DMS53 treated with DMSO at 0.1 percent for 48 hours (cell line): Measurements from ENCODE around the gene SBNO2.
"Not testable (repeated sequence)": the region's sequence is repeated elsewhere in the genome, so short reads cannot be mapped to it uniquely, and the experiment has no call there.

Source experiments
- DNase-seq: peaks from one replicate; lab custom pipeline; 2025; ENCODE audit not compliant: unreplicated experiment; lab: John Stamatoyannopoulos, UW

The SBNO2 gene

GRCh38 chr19:1139126-1139525, 34.9 kb downstream of the SBNO2 start:
- no peak for DNase-seq

GRCh38 chr19:1138121-1138520, 35.9 kb downstream of the SBNO2 start:
- DNase-seq = no peak

- no peak for DNase-seq
These were observed 37.3 kb downstream of the SBNO2 start for GRCh38 chr19:1136621-1137317.

- DNase-seq = no peak
These were observed 37.9 kb downstream of the SBNO2 start for GRCh38 chr19:1136201-1136600.

GRCh38 chr19:1135454-1135853, 38.6 kb downstream of the SBNO2 start:
- no peak for DNase-seq

- DNase-seq = no peak
These were observed 39.6 kb downstream of the SBNO2 start for GRCh38 chr19:1134431-1134830.

- DNase-seq = no peak
These were observed 40.6 kb downstream of the SBNO2 start for GRCh38 chr19:1133471-1133929.

GRCh38 chr19:1132552-1133383, 41.3 kb downstream of the SBNO2 start:
- no peak for DNase-seq

GRCh38 chr19:1131718-1132551, 42.1 kb downstream of the SBNO2 start:
- no peak for DNase-seq

- DNase-seq = no peak
These were observed 43.0 kb downstream of the SBNO2 start for GRCh38 chr19:1130771-1131717.

GRCh38 chr19:1129535-1129934, 44.5 kb downstream of the SBNO2 start:
- DNase-seq = no peak

GRCh38 chr19:1129084-1129483, 45.0 kb downstream of the SBNO2 start:
- DNase-seq = not testable (repeated sequence)

GRCh38 chr19:1128106-1128505, 46.0 kb downstream of the SBNO2 start:
- DNase-seq = no peak

- no peak for DNase-seq
These were observed 46.9 kb downstream of the SBNO2 start for GRCh38 chr19:1126984-1127760.

- DNase-seq = no peak
These were observed 48.2 kb downstream of the SBNO2 start for GRCh38 chr19:1125601-1126467.

GRCh38 chr19:1123885-1124677, 50.0 kb downstream of the SBNO2 start:
- no peak for DNase-seq

GRCh38 chr19:1123381-1123780, 50.7 kb downstream of the SBNO2 start:
- no peak for DNase-seq

GRCh38 chr19:1122972-1123363, 51.1 kb downstream of the SBNO2 start:
- no peak for DNase-seq
